Gastroesophageal sphincter (tissue), 4 donors: ENCODE data around the gene PTPN6. TPM values are rescaled to one million over a fixed set of nuclear protein-coding genes. Genes with fewer than 3 reads are reported as not detected.

Experiments used
- ATAC-seq: fragments of 150-250 bp; one replicate; pipeline ENCODE4 v1.9.1; 2016; ENCODE audit warnings: mild to moderate bottlenecking, moderate library complexity
- H3K27ac ChIP-seq, 4 donors: fragments of 200-600 bp; sonication (generic) in 3 of 4; 1 replicate in 3 of 4; 2 replicates in 1 of 4; pipeline ENCODE4 v1.5.1; 2016 to 2019
- H3K27me3 ChIP-seq: fragments of 200-600 bp; sonication (generic); one replicate; pipeline ENCODE4 v1.5.1; 2019
- H3K36me3 ChIP-seq, 2 donors: fragments of 200-600 bp; sonication (generic); one replicate each; pipeline ENCODE4 v1.5.1; 2019; ENCODE audit warnings: control low read depth in 1 of 2
- H3K4me1 ChIP-seq, 3 donors: fragments of 200-600 bp; sonication (generic); 1 replicate in 2 of 3; 2 replicates in 1 of 3; pipeline ENCODE4 v1.5.1; 2016 to 2019; ENCODE audit warnings: control low read depth in 2 of 3
- H3K4me3 ChIP-seq, 2 donors: fragments of 200-600 bp; sonication (generic); one replicate each; pipeline ENCODE4 v1.5.1; 2019; ENCODE audit warnings: mild to moderate bottlenecking in 1 of 2, moderate library complexity in 1 of 2
- H3K9me3 ChIP-seq, 3 donors: fragments of 200-600 bp; sonication (generic); one replicate each; pipeline ENCODE4 v1.5.1; 2017 to 2019; ENCODE audit warnings: control low read depth in 2 of 3
- EP300 ChIP-seq: sonication (generic); formaldehyde crosslinking; IDR thresholded peaks from one replicate; pipeline ENCODE4 v1.6.1; 2017; ENCODE audit warnings: antibody characterized with exemption, mild to moderate bottlenecking
- POLR2A ChIP-seq, 2 donors: fragments of 450-650 bp; IDR thresholded peaks; one replicate each; pipeline ENCODE4 v1.6.1; 2017; ENCODE audit warnings: antibody characterized with exemption in 2 of 2, mild to moderate bottlenecking in 2 of 2, moderate library complexity in 1 of 2
- POLR2AphosphoS5 ChIP-seq: sonication (generic); formaldehyde crosslinking; IDR thresholded peaks from one replicate; pipeline ENCODE4 v1.6.1; 2017; ENCODE audit warnings: antibody characterized with exemption
- WGBS, 2 donors: methylation state at CpG; one replicate each; pipeline ENCODE4 v1.1.5; 2018; ENCODE audit warnings: low coverage in 1 of 2; 5-methylcytosine and 5-hydroxymethylcytosine counted together
- total RNA-seq, 4 donors: library from RNA; depleted of rRNA; stranded (reverse); fragments of >200 nt; gene quantifications; one replicate each; pipeline ENCODE4 v1.1.0, GENCODE V29; 2016
- TF ChIP-seq, protein P1 (sequence below), 4 experiments: fragments of 200-600 bp in 2 of 4; fragments of 450-650 bp in 2 of 4; sonication (generic) in 1 of 4; IDR thresholded peaks; one replicate each; pipeline ENCODE4 v1.5.1; 2017 to 2019; ENCODE audit warnings: antibody characterized with exemption in 4 of 4, mild to moderate bottlenecking in 2 of 4, moderate library complexity in 2 of 4

Gene PTPN6
- total RNA-seq, 4 donors from 2014 or later, result 2.6 to 15.9 (median 7.5) TPM

DNA sequence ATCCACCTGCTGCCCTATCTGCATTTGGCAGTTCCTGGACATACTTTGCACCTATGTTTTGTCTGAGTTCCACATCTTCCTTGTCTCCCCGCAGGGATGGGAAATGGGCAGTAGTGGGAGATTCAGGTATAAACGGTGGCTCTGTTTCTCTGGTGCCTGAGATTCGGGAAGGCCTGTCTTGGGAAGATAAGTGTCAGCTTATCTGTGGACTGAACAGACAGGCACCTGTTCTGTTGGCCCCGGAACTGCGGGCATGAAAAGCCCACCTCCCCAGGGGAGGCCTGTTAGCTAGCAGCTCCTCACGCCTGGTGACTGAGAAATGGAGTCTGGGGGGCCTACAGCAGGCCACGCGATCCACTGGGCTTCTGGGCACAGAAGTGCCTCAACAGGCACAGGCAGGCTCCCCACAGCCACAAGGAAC is 13.5 kb downstream of the PTPN6 start:
- WGBS, 2 donors, result 58% methylated on average over 2 of the region's 8 CpGs
- Histone ChIP-seq H3K4me1 (peaks cover 4 to 71% (median 21%) of the 10 kb centered on the region in 3 donors), H3K27me3 (no peaks in the 10 kb centered on the region)

DNA sequence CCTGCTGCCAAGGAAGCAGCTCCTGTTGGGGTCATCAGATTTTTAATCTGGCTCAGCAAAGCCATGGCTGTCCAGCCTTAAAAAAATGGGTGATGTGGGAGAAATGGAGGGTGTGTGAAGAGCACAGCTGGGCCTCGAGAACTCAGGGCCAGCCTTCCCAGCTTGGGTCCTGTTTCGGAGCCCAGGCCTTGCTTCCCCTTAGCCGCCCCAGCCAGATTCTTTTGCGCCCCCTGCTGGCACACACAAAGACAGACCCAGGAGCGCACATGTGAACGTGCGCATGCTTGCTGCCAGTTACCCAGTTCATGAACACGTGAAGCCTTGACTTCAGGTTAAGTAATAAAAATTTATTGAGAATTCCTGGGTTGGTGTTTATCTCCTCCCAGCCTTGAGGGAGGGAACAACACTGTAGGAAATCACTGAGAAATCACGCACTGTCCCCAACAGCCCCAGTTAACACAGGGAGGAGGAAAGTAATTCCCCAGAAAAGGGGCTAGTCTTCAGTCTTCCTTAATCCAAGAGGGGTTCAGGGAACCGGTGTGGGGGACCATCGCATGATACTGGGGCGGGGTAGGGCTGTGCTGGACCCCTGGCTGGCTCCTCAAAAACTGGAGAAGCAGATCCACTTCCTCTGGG is 14.0 kb downstream of the PTPN6 start:
- Histone ChIP-seq H3K4me1 (peaks cover 4 to 71% (median 25%) of the 10 kb centered on the region in 3 donors), H3K27me3 (no peaks in the 10 kb centered on the region), H3K36me3 (peaks cover 0 to 45% of the 10 kb centered on the region in 2 donors), H3K4me3 (no peak overlapping the region), H3K27ac (peak overlapping the region; percentile 22 to 84 (median 82)), H3K9me3 (no peaks in the 10 kb centered on the region)
- 0 to 10% methylated on average over 1 to 9 of the region's 12 CpGs for WGBS, 2 donors
- peak; percentile 84 for ATAC-seq
- no peak for TF ChIP-seq EP300
- TF ChIP-seq, protein P1, sequence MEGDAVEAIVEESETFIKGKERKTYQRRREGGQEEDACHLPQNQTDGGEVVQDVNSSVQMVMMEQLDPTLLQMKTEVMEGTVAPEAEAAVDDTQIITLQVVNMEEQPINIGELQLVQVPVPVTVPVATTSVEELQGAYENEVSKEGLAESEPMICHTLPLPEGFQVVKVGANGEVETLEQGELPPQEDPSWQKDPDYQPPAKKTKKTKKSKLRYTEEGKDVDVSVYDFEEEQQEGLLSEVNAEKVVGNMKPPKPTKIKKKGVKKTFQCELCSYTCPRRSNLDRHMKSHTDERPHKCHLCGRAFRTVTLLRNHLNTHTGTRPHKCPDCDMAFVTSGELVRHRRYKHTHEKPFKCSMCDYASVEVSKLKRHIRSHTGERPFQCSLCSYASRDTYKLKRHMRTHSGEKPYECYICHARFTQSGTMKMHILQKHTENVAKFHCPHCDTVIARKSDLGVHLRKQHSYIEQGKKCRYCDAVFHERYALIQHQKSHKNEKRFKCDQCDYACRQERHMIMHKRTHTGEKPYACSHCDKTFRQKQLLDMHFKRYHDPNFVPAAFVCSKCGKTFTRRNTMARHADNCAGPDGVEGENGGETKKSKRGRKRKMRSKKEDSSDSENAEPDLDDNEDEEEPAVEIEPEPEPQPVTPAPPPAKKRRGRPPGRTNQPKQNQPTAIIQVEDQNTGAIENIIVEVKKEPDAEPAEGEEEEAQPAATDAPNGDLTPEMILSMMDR (IDR thresholded peaks at IDR 0.05), result peak in 3 of 4 experiments; percentile 90 to 94 (median 92)
- peak; percentile 48 for TF ChIP-seq POLR2AphosphoS5
- TF ChIP-seq POLR2A (IDR thresholded peaks at IDR 0.05), result no peak

More for the DNA sequence above, 13.5 kb downstream of the PTPN6 start:
- H3K9me3 ChIP-seq, result no peaks in the 10 kb centered on the region
- TF ChIP-seq POLR2AphosphoS5 (no peak), POLR2A (IDR thresholded peaks at IDR 0.05) (no peak), EP300 (no peak)
- TF ChIP-seq, protein P1 (IDR thresholded peaks at IDR 0.05), result no peak
- H3K27ac ChIP-seq, result peak overlapping the region; percentile 22 to 84 (median 82)
- no peak overlapping the region for H3K4me3 ChIP-seq
- H3K36me3 ChIP-seq, result peaks cover 0 to 45% of the 10 kb centered on the region in 2 donors
- ATAC-seq, result peak; percentile 1

DNA sequence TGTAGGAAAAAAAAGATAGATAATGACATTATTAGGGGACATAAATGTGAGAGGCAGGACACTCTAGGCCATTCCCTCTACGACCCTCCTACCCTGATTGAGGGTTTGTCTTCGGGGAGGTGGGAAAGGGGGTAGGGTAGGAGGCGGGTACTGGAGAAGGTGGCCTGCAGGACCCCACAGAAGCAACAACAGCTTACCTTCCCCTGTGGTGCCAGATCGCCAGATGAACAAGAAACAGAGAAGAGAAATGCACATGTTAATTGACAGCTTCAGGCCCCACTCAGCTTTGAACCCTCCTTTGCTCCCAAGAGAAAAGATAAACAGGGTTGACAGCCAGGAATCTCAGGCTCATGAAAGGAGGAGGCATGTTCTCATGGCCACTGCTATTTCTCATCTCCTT is 14.6 kb downstream of the PTPN6 start:
- Histone ChIP-seq H3K9me3 (no peaks in the 10 kb centered on the region), H3K4me3 (no peak overlapping the region), H3K36me3 (peaks cover 0 to 45% of the 10 kb centered on the region in 2 donors), H3K27ac (peak overlapping the region in 3 of 4 donors; percentile 81 to 84 (median 82)), H3K27me3 (no peaks in the 10 kb centered on the region), H3K4me1 (peaks cover 4 to 65% (median 25%) of the 10 kb centered on the region in 3 donors)
- 20 to 73% methylated on average over 1 to 2 of the region's 4 CpGs for WGBS, 2 donors
- TF ChIP-seq POLR2AphosphoS5 (no peak), POLR2A (IDR thresholded peaks at IDR 0.05) (no peak), EP300 (no peak)
- TF ChIP-seq, protein P1 (IDR thresholded peaks at IDR 0.05), result no peak
- no peak for ATAC-seq

DNA sequence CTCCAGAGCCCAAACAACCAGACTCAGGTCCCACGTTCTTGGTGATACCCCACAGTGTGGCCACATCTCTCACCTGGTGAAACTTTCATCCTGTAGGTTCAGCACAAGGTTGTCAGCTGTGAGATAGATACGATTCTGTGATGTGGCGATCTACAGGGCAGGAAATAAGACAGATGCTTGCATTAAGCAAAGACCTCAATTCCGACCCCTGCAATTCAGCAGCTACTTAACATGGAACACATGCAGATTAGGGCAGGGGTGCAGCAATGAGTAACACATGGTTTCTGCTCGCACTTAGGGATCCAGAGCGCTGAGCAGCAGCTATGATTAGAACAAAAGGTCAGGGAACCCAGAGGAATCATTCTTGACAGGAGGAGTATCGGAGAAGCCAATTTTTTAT is 15.2 kb downstream of the PTPN6 start:
- Histone ChIP-seq H3K27ac (no peak overlapping the region), H3K4me1 (peaks cover 4 to 63% (median 22%) of the 10 kb centered on the region in 3 donors), H3K36me3 (peaks cover 0 to 45% of the 10 kb centered on the region in 2 donors), H3K9me3 (no peaks in the 10 kb centered on the region), H3K4me3 (no peak overlapping the region), H3K27me3 (no peaks in the 10 kb centered on the region)
- no peak for ATAC-seq
- TF ChIP-seq EP300 (no peak), POLR2A (IDR thresholded peaks at IDR 0.05) (no peak), POLR2AphosphoS5 (no peak)
- TF ChIP-seq, protein P1 (IDR thresholded peaks at IDR 0.05), result no peak
- 67 to 76% methylated on average over 5 to 7 of the region's 7 CpGs for WGBS, 2 donors

DNA sequence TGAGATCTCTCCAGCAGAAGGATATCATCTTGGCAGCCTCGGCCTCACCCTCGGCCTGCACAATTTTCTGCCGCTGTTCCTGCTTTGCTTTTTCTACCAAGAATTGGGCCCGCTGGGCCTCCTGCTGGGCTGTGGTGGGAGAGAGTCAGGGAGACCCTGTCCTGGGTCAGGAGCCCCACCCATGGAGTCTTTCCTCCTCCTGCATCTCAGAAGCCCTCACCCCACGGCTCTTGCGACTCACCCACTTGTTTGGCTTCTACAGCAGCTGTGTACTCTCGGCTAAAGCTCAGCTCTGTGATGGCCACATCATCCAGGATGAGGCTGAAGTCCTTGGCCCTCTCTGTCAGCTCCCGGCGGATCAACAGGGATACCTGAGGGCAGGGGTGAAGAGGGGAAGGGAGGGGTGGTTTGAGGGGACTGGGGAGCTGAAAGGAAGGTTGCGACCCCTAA is 16.5 kb downstream of the PTPN6 start:
- no peak for TF ChIP-seq POLR2AphosphoS5
- TF ChIP-seq POLR2A (IDR thresholded peaks at IDR 0.05), result no peak
- no peak for TF ChIP-seq EP300
- TF ChIP-seq, protein P1 (IDR thresholded peaks at IDR 0.05), result no peak
- 70 to 79% methylated on average over 2 to 3 of the region's 10 CpGs for WGBS, 2 donors
- H3K9me3 ChIP-seq, result no peaks in the 10 kb centered on the region
- H3K36me3 ChIP-seq, result peaks cover 0 to 45% of the 10 kb centered on the region in 2 donors
- H3K4me1 ChIP-seq, result peaks cover 4 to 63% (median 29%) of the 10 kb centered on the region in 3 donors
- H3K4me3 ChIP-seq, result no peak overlapping the region
- no peak overlapping the region for H3K27ac ChIP-seq
- H3K27me3 ChIP-seq, result no peaks in the 10 kb centered on the region
- no peak for ATAC-seq
